ENCODE measurements around the gene TOMM70.

TOMM70 gene

DNA sequence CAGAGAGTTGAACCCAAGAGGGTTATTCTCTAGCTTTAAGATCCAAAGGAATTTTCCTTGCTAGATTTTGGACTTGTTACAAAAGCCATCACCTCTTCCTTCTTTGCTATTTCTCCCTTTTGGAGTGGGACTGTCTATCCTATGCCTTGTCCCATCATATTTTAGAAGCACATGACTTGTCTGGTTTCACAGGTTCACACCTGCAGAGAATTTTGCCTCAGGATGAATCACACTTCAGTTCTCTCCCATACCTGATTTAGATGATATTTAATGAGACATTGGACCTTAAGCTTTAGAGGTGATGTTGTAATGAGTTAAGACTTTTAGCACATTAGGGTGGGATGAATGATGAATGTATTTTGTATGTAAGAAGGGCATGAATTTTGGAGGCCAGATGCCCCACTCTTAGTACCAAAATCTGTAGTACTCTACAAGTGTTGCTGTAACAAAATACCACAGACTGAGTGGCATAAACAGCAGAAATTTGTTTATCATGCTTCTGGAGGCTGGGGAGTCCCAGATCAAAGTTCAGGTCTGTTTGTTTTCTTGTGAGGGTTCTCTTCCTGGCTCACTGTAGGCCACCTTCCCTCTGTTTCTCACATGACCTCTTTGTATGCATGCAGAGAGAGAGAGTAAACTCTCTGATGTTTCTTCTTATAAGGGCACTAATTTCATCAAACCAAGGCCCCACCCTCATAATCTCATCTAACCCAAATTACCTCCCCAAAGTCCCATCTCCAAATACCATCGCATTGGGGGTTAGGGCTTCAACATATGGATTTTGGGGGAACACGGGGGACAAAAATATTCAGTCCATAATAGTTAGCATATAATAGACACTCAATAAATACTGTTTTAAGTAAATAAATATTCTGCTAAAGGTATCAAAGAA, 10.4 kb upstream of the TOMM70 start:
- no peak for DNase-seq

- DNase-seq = no peak
Measured at GRCh38 chr3:100407977-100408532, 7.2 kb upstream of the TOMM70 start.

DNA sequence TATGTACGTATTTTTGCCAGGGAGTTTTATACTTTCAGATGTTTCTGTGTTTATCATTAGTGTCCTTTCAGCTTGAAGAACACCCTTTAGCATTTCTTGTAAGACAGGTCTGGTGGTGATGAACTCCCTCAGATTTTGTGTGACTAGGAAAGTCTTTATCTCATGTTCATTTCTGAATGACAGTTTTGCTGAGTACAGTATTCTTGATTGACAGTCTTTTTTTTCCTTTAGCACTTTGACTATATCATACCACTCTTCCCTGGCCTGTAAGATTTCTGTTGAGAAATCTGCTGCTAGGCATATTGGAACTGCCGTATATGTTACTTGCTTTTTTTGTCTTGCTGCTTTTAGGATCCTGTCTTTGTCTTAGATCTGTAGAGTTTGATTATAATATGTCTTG, 6.3 kb upstream of the TOMM70 start:
- no peak for DNase-seq

GRCh38 chr3:100404250-100404548, 3.3 kb upstream of the TOMM70 start:
- DNase-seq = no peak

DNA sequence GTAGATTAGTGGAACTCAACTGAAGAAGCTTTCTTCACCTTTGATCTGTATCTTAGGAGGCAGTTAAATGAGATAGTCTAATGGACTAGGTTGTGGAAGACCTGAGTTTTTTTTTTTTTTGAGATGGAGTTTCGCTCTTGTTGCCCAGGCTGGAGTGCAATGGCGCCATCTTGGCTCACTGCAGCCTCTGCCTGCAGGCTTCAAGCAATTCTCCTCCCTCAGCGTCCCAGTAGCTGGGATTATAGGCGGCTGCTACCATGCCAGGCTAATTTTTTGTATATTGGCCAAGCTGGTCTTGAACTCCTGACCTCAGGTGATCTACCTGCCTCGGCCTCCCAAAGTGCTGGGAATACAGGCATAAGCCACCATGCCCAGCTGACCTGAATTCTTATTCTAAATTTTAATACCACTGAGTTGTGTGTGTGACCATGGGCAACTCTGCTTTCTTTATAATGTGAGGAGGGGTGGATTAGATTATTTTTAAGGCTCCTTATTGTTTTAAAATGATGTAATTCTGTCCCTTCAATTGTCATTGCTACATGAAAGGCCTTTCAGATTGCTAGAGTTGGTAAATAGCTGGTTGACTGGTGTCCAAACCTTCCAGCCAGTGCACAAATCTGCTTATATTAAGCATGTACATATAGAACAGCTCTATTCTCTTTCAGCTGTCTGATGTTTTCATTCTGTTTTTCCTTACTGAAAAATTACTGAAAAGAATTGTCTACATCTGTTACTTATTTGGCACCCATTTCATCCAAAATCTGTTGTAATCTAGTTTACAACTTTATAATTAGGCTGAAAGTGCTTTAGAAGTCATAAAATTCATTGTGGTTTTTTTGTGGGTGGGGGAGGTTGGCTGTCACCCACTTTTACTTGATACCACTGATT, 2.7 kb upstream of the TOMM70 start:
- no peak for DNase-seq

DNA sequence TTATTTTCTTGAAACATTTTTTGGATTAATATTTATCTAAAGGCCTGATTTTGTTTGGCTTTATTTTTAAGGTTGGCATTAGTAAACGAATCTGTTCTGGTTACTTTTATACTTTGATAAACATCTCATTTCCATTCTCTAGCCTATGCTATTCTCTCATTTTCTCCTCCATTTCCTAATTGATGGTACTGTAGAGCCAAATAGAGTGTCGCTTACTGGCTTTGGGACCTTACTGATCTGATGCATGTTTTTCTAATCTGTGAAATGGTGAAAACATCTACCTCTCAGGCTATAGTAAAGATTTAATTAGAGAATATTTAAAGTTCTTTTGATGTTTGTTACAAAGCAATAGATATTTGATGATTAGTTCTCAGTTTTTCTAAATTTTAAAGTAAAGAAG, 2.0 kb upstream of the TOMM70 start:
- no peak for DNase-seq

DNA sequence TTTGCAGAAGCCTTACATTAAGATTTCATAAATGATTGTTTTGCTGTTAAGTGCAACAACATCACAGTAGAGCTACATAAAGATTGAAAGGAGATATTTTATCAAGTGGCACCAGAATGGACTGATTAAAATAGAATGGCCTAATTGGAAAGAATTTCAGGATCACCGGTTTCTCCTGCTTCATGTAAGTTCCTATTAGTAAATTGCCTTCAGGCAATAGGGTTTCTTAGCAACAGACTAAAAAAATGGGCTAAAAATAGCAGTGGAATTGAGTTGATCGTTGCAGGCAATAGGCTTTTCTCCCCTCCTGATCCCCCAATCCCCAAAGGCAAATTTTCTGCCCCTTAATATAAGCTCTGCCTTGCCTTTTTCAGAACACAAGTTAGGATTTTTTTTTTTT, 1.4 kb upstream of the TOMM70 start:
- no peak for DNase-seq

DNA sequence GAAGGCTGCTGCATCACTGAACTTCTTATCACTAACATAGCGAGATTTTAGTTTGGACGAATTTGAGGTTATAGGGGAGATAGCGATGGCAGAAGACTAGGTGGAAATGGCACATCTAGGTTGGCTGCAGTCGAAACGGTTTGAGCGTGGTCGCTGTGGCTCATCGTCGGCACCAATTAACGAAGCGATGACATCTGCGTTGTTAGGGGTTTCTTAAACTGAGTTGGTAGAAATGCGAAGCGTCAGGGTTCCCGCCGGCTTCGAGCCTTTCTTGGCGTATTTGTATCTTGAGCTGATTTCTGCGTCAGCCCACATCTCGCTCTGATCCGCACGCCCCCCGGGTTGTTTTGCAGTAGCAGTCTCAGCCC, 769 bp upstream of the TOMM70 start:
- no peak for DNase-seq

- DNase-seq = no peak
Measured at GRCh38 chr3:100400419-100400779, 490 bp downstream of the TOMM70 start.

DNA sequence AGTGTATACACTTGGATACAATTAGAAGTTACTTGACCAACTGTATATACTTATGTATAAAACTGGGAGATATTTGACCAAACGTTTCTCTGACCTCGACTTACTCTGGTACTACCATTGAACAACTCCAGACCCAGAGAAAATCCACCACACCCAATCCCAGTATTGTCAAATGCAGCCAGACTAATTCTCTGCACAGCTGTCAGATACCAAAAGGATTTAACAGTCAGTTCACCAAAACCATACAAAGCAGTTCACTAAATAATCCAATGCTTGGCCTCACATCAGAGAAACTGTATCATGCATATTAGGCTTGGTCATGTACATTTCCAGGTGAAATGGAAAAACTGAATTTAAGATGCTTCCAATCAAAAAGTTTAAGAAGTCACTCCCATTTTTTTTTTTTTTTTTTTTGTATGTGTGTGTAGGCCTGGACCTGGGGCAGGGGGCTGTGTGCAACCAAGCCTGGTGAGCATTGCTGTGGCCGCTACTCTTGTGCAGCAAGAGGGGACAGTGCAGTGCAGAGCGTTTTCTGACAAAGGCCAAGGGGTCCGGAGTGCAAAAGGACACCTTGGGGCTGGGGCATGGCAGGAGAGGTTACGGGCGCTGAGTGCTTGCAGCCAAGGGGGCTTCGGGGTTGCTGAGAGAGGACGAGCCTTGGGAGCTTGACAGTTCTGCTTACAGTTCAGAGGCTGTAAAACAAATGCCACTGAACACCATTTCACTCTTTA, 1.4 kb downstream of the TOMM70 start:
- DNase-seq = no peak

DNA sequence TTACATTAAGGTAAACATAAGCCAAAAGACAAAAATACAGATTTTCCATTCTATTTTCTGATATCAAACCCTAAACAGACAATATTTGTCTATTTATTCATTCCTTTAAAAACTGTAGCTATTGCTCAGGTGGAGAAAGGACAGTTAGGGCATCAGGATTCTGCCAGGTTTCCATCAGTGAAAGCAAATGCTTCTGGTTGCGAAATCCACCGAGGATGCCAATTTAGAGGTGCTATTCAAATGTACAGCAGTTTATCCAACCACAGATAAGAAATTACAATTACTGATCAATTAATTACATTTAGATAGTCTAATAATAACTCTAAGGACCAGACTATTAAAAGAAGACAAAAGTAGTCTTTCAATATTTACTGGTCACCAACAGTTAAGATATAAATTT, 3.9 kb downstream of the TOMM70 start:
- DNase-seq = no peak

DNA sequence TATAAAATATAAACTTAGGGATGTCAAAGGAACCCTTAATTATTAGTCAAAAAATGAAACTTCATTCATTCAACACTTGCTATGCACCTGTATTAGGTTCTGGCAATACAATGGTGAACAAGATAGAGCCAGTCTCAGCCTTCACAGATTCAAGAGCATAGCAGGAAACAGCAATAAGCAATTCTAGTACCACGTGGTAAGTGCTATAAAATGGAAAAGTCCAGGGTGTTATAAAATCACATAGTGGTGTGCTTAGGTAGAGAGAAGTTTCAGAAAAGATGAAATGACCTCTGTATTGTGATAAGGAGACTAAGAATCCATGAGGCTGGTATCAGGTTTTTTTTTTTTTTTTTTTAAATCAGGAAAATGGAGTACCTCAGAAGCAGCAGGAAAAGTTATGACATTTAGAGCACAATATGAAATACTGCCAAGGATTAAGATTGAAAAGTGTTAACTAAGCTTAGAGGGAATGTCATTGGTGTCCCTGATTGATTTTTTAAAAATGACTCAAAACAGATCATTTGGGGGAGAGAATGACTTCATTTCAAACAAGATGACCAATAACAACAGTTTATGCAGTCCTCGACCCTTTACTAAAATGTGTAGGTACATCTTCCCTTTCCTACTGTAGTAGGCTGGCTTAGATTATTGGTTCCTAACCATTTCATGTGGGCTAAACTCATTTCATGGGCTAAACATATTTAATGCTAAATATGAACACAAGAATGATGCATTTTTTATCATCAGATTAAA, 5.0 kb downstream of the TOMM70 start:
- no peak for DNase-seq

- no peak for DNase-seq
Measured at GRCh38 chr3:100389025-100389424, 11.9 kb downstream of the TOMM70 start.

DNA sequence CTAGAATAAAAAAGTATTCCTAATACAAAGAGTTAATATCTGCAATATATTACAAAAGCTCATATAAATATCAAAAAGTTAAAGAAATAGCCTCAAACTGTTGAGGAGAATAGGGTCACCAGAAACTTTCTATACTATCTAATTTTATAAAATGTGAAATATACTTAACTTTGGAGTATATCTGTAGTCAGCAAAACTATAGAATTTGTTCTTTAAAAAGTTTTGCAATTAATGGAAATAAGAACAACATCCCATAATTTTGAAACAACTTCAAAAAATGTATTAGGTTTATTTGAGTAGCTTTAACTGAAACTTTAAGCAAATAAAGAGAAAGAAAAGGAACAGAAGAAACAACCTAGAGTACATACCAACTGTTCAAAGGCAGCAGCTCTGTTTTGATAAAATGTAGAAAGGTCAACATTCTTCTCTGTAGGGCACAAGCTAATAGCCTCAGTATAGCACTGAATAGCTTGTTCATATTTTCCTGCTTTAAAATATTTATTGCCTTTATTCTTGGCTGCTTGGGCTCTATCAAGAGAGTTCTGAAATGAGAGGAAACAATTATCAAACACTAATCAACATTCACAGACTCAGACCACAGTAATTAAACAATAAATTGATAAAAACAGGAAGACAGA, 14.3 kb downstream of the TOMM70 start:
- no peak for DNase-seq

GRCh38 chr3:100384733-100385525, 16.0 kb downstream of the TOMM70 start:
- no peak for DNase-seq

DNA sequence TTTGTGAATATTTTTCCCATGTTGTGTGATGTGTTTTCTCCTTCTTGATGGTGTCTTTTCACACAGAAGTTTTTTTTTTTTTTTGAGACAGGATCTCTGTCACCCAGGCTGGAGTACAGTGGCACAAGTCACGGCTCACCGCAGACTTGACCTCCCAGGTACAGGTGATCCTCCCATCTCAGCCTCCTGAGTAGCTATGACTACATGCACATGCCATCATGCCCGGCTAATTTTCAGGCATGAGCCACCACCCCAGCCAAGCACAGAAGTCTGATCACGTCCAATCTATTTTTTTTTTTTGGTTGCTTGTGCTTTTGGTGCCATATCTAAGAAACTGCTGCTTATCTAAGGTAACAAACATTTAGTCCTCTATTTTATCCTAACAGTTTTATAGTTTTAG, 24.6 kb downstream of the TOMM70 start:
- DNase-seq = no peak

- no peak for DNase-seq
Measured at GRCh38 chr3:100374521-100374920, 26.4 kb downstream of the TOMM70 start.

GRCh38 chr3:100370756-100371155, 30.1 kb downstream of the TOMM70 start:
- DNase-seq = no peak

DNA sequence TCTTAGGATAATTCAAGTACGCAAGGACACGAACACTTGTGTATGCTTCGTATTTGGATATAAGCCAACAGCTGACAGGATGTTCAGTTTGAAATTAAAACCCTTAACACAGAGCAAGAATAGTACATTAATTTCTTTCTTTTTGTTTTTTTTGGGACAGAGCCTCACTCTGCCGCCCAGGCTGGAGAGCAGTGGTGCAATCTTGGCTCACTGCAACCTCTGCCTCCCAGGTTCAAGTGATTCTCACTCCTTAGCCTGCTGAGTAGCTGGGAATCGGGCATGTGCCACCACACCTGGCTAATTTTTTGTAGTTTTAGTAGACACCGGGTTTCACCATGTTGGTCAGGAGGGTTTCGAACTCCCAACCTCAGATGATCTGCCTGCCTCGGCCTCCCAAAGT, 32.4 kb downstream of the TOMM70 start:
- no peak for DNase-seq

DNA sequence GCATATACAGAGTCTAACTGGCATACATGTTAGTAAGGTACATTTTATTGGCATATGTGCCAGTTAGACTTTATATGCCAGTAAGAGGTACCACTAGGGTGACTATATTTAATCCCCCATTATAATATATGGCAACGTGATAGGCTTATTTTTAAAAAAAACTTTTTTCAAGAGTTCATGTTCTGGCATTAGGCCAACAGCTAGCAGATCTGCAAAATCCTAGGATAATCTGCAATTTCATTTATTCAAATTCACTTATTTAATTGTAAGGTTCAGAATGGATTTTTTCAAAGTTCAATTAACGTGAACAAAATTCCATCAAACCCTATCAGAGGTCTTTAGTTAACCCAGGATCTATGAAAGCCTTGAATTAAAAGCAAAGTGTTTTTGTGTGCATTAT, 34.5 kb downstream of the TOMM70 start:
- no peak for DNase-seq

- DNase-seq = no peak
Measured at GRCh38 chr3:100364421-100364820, 36.5 kb downstream of the TOMM70 start.

Measured in NCI-H2029 (cell line).